ENCODE measurements around the gene ZNF414.

- no peak for TF ChIP-seq CTCF (IDR thresholded peaks at IDR 0.05; ENCODE audit: poor library complexity, severe bottlenecking)
- no peak for TF ChIP-seq MXI1 (conservative IDR thresholded peaks at IDR 0.05; ENCODE audit: poor library complexity, severe bottlenecking)
Observed at GRCh38 chr19:8475005-8475404, 39.0 kb downstream of the ZNF414 start.
